ENCODE measurements around the gene ROR2.

ROR2 gene

DNA sequence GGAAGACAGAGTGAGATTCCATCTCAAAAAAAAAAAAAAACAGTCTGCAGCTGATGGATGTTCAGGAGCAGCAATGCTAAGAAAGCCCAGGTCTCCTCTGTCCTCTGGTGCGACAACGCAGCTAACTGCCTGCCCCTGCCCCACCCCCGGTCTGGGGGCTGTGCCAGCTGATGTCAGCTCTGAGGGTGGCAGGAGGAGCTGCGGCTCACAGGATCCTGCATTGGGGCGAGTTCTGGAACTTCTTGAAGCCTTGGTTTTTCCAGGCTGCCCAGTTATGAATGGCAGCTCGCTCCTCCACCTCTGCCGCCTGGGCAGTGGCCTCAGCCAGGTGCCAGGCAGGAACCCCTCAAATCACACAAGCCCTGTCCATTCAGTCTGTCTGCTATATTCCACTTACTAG lies 113.5 kb downstream of the ROR2 start:
- TF ChIP-seq, protein P1, sequence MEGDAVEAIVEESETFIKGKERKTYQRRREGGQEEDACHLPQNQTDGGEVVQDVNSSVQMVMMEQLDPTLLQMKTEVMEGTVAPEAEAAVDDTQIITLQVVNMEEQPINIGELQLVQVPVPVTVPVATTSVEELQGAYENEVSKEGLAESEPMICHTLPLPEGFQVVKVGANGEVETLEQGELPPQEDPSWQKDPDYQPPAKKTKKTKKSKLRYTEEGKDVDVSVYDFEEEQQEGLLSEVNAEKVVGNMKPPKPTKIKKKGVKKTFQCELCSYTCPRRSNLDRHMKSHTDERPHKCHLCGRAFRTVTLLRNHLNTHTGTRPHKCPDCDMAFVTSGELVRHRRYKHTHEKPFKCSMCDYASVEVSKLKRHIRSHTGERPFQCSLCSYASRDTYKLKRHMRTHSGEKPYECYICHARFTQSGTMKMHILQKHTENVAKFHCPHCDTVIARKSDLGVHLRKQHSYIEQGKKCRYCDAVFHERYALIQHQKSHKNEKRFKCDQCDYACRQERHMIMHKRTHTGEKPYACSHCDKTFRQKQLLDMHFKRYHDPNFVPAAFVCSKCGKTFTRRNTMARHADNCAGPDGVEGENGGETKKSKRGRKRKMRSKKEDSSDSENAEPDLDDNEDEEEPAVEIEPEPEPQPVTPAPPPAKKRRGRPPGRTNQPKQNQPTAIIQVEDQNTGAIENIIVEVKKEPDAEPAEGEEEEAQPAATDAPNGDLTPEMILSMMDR (IDR thresholded peaks at IDR 0.05; ENCODE audit: insufficient read depth, low read length, missing control alignments), result no peak
- ChIA-PET CTCF (no interaction called here), POLR2A (no interaction called here)
- H3K4me3 ChIP-seq (ENCODE audit: low read depth, low read length), result no peak overlapping the region
- no peak for DNase-seq (ENCODE audit: low read depth, low spot score)

DNA sequence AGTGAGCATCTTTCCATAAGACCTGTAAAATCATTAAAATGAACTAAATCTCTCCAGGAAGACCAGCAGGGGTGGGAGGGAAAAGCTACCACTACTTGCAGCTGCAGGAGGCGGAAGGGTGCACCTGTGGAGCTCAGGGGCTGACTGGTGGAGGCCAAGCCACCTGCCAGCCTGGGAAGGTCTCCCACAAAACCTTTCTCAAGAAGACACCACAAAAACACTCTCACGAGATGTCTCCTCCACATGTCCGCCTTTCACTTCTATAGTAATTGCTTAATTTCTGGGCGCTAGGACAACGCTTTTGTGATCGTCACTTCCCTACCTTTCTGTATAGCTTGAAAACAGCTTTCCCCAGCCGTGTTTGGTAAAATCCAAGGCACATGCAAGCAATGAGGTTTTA lies 114.4 kb downstream of the ROR2 start:
- ChIA-PET CTCF (no interaction called here), POLR2A (no interaction called here)
- TF ChIP-seq, protein P1 (IDR thresholded peaks at IDR 0.05; ENCODE audit: insufficient read depth, low read length, missing control alignments), result no peak
- H3K4me3 ChIP-seq (ENCODE audit: low read depth, low read length), result no peak overlapping the region
- DNase-seq (ENCODE audit: low read depth, low spot score), result no peak

DNA sequence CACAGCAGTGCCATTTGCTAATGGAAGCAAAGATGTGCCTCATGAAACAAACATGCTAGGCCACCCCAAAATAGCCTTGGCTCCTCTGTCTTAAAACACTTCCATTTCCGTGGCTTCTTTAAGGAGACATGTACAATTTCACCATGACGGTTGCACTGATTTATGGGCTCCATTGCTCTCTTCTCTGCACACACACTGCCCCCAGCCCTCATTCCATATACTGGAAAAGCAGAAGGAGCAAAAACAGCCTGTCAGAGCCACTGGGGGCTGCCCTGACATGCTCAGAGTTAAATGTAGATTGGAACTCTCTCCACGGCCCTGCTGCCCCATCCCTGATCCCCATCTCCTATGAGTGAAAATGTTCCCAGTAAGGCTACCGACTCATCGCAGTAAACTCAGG lies 114.8 kb downstream of the ROR2 start:
- H3K4me3 ChIP-seq (ENCODE audit: low read depth, low read length), result no peak overlapping the region
- POLR2A ChIA-PET, result no interaction called here
- CTCF ChIA-PET, result no interaction called here
- TF ChIP-seq, protein P1 (IDR thresholded peaks at IDR 0.05; ENCODE audit: insufficient read depth, low read length, missing control alignments), result no peak
- DNase-seq (ENCODE audit: low read depth, low spot score), result no peak

DNA sequence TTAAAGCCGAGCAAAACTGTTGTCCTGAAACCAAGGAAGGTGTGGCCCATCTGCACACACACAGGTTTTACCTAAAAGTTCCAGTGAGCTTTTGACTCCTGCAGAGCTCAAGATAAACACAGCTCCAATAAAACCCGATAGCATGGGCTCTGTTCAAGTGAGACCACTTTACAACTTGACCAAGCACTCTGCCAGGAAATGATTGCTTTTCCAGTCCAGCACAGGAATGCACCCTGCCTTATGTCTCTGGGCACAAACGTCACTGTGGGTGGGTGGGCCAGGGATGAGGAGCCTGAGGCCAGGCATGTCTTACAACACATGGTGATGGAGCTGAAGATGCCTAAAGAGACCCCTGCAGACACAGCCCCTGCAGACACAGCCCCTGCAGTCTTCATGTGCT lies 115.3 kb downstream of the ROR2 start:
- ChIA-PET POLR2A (no interaction called here), CTCF (no interaction called here)
- TF ChIP-seq, protein P1 (IDR thresholded peaks at IDR 0.05; ENCODE audit: insufficient read depth, low read length, missing control alignments), result no peak
- no peak overlapping the region for H3K4me3 ChIP-seq (ENCODE audit: low read depth, low read length)
- no peak for DNase-seq (ENCODE audit: low read depth, low spot score)

DNA sequence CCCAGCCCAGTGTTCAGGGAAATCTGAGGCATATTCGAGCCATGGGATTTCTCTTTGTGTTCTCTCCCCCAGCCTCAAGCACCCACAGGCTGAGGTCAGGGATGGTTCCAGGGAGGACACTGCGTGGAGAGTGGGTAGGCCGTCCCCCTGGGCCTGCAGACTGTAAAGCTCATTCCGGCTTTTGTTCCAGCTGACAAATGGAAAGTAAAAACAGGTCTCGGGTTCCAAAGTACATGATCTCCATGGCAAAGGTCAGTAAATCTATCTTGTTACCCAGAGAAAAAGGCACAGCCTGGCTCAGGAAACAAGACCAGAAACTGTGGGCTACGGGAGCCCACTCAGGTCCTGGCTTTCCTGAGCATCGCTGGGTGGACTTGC lies 116.2 kb downstream of the ROR2 start:
- POLR2A ChIA-PET, result no interaction called here
- no peak overlapping the region for H3K4me3 ChIP-seq (ENCODE audit: low read depth, low read length)
- TF ChIP-seq, protein P1 (IDR thresholded peaks at IDR 0.05; ENCODE audit: insufficient read depth, low read length, missing control alignments), result no peak
- no peak for DNase-seq (ENCODE audit: low read depth, low spot score)
- CTCF ChIA-PET, result no interaction called here

DNA sequence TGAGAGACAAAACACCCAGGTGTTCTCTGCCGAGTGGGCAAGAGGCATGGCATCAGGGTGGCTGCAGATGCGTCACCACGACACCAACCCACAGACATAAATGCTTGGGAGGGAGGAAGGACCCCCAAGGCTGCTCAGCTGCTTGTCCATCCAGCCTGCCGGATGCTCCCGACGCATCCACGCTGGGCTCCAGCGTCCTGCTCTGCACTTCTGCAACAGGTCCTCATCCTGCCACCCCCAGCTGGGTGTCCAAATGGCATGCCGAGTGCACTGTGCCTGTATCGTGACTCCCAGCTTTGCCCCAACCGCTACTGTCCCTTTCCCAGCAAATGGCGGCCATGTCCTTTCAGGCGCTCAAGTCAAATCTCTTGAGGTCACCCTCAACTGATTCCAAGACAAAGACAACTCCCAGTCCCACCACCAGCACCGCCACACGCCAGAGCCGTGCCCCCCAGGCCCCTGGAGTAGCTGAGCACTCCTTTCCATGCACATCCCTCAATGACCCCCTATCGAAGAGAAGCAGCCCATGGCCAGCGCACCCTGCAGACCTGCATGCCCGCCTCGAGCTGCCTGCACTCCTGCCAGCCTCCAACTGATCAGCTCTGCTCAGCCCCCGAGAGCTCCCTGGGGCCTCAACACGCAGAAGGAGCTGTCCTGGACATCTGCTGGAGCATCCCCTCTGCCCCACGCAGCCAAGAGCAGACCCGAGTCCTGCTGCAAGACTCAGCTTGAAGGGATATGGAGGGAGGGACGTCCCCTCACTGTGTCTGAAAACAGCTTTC lies 116.7 kb downstream of the ROR2 start:
- DNase-seq (ENCODE audit: low read depth, low spot score), result no peak
- ChIA-PET POLR2A (no interaction called here), CTCF (no interaction called here)
- TF ChIP-seq, protein P1 (IDR thresholded peaks at IDR 0.05; ENCODE audit: insufficient read depth, low read length, missing control alignments), result no peak
- H3K4me3 ChIP-seq (ENCODE audit: low read depth, low read length), result no peak overlapping the region
